Right atrium auricular region (tissue), 2 donors: Measurements from ENCODE around the gene LGALS1. TPM values are rescaled to one million over a fixed set of nuclear protein-coding genes. Genes with fewer than 3 reads are reported as not detected.

Experiments
- DNase-seq: peaks from one replicate; pipeline ENCODE4 v3.0.0-alpha.2; 2019; ENCODE audit warnings: low spot score
- H3K27ac ChIP-seq, 2 donors: fragments of 200-600 bp; sonication (generic); 1 replicate in 1 of 2; 2 replicates in 1 of 2; pipeline ENCODE4 v1.5.1; 2016 to 2019
- H3K27me3 ChIP-seq, 2 donors: fragments of 200-600 bp; sonication (generic); one replicate each; pipeline versions ENCODE4 v1.5.1 to v1.6.0; 2017 to 2019
- H3K36me3 ChIP-seq: fragments of 200-600 bp; sonication (generic); one replicate; pipeline ENCODE4 v1.5.1; 2016
- H3K4me1 ChIP-seq, 2 donors: fragments of 200-600 bp; sonication (generic); one replicate each; pipeline versions ENCODE4 v1.5.1 to v1.6.0; 2017 to 2019
- H3K4me3 ChIP-seq, 2 donors: fragments of 200-600 bp; sonication (generic); 1 replicate in 1 of 2; 2 replicates in 1 of 2; pipeline ENCODE4 v1.5.1; 2017 to 2019; ENCODE audit warnings: mild to moderate bottlenecking in 1 of 2, moderate library complexity in 1 of 2
- H3K9me3 ChIP-seq, 2 donors: fragments of 200-600 bp; sonication (generic); one replicate each; pipeline ENCODE4 v1.5.1; 2019
- total RNA-seq, 2 donors: library from RNA; depleted of rRNA; stranded (reverse); fragments of >200 nt; gene quantifications; one replicate each; pipeline ENCODE4 v1.1.0, GENCODE V29; 2016
- TF ChIP-seq, protein P1 (sequence below), 2 donors: fragments of 200-600 bp; sonication (generic); IDR thresholded peaks; one replicate each; pipeline ENCODE4 v1.5.1; 2019; ENCODE audit warnings: antibody characterized with exemption in 2 of 2

The LGALS1 gene
- total RNA-seq, 2 donors from 2014 or later: 584 to 1,958 TPM

DNA sequence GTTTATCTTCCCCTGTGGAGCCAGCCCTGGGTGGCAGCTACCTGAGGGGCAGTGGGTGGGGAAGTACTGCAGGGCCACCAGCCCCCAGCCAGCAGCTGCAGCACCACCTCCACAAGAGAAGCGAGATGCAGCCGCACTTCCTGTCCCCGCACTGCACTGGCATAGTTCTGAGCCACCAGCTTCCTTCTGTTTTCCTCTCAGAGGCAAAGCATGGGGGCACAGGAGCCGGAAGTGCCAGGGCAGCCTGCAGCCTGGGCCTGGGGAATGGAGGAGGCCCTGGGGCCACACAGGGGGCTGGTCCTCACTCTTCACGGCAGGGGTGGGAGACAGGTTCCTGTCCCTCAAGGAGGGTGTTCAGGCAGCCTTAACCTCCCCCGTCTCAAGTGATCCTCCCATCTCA lies 47.9 kb upstream of the LGALS1 start:
- Histone ChIP-seq H3K36me3 (peaks cover 14% of the 10 kb centered on the region), H3K4me3 (no peak overlapping the region), H3K9me3 (no peaks in the 10 kb centered on the region), H3K4me1 (peaks cover 0 to 31% of the 10 kb centered on the region in 2 donors), H3K27me3 (no peaks in the 10 kb centered on the region), H3K27ac (peak overlapping the region; percentile 9 to 57)
- DNase-seq: no peak
- TF ChIP-seq, protein P1, sequence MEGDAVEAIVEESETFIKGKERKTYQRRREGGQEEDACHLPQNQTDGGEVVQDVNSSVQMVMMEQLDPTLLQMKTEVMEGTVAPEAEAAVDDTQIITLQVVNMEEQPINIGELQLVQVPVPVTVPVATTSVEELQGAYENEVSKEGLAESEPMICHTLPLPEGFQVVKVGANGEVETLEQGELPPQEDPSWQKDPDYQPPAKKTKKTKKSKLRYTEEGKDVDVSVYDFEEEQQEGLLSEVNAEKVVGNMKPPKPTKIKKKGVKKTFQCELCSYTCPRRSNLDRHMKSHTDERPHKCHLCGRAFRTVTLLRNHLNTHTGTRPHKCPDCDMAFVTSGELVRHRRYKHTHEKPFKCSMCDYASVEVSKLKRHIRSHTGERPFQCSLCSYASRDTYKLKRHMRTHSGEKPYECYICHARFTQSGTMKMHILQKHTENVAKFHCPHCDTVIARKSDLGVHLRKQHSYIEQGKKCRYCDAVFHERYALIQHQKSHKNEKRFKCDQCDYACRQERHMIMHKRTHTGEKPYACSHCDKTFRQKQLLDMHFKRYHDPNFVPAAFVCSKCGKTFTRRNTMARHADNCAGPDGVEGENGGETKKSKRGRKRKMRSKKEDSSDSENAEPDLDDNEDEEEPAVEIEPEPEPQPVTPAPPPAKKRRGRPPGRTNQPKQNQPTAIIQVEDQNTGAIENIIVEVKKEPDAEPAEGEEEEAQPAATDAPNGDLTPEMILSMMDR (IDR thresholded peaks at IDR 0.05): no peak

DNA sequence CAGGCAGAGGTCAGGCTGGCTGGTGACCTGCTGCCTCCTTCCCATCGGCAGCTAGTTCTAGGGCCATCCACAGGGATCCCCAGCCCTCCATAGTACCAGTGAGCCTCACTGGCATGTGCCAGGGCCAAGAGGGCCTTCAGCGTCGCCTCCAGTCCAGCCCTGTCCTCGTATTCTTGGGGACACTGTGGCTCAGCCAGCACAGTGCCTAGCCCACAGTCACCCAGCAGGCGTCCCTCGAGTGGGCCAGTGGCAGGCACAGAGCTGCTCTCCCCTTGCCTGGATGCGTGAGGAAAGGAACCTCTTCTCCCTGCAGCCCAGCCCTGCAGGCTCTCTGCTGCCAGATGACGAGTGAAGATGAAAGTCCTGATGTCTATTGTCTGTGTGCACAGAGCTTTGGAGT lies 46.6 kb upstream of the LGALS1 start:
- Histone ChIP-seq H3K27me3 (no peaks in the 10 kb centered on the region), H3K4me3 (no peak overlapping the region), H3K4me1 (peaks cover 5 to 39% of the 10 kb centered on the region in 2 donors), H3K27ac (no peak overlapping the region), H3K9me3 (no peaks in the 10 kb centered on the region), H3K36me3 (peaks cover 6% of the 10 kb centered on the region)
- TF ChIP-seq, protein P1 (IDR thresholded peaks at IDR 0.05): no peak
- no peak for DNase-seq

DNA sequence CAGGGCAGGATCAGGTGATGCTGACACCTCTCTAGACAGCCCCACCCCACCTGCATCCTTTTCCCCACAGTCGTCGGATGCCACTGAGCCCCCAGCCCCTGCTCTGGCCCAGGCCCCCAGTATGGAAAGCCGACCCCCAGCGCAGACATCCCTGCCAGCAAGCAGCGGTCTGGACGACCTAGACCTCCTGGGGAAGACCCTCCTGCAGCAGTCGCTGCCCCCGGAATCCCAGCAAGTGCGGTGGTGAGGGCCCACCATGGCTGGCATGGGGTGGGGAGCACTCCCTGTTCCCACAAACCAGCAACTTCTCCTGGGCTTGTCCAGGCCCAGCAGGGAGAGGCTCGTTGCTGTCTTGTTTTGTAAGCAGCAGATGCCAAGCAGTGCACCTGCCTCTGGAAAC lies 45.5 kb upstream of the LGALS1 start:
- Histone ChIP-seq H3K9me3 (no peaks in the 10 kb centered on the region), H3K36me3 (peaks cover 6% of the 10 kb centered on the region), H3K27me3 (no peaks in the 10 kb centered on the region), H3K27ac (no peak overlapping the region), H3K4me1 (peaks cover 5 to 47% of the 10 kb centered on the region in 2 donors), H3K4me3 (no peak overlapping the region)
- DNase-seq: no peak
- TF ChIP-seq, protein P1 (IDR thresholded peaks at IDR 0.05): no peak

DNA sequence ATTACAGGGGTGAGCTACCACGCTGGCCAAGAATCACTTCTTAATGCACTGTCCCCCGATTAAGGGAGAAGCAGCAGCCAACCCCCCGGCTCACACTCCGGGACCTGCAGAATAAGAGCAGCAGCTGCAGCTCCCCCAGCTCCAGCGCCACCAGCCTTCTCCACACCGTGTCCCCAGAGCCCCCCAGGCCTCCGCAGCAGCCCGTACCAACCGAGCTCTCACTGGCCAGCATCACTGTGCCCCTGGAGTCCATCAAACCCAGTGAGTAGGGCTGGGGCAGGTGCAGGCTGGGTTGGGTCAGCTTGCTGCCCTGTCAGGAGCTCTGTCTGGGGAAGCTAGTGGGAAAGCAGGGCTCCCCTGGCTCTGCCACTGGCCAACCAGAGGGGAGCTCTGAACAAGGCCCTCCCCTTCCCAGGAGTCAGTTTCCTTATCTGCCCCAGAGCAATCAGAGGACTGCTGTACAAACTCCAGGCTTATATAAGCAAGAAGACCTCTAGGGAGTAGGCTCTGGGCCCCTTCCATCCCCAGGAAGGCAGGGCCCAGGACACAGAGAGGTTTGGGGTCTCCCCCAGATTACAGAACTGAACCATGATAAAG lies 44.5 kb upstream of the LGALS1 start:
- TF ChIP-seq, protein P1 (IDR thresholded peaks at IDR 0.05): no peak
- Histone ChIP-seq H3K4me3 (no peak overlapping the region), H3K36me3 (peaks cover 6% of the 10 kb centered on the region), H3K27me3 (no peaks in the 10 kb centered on the region), H3K9me3 (no peaks in the 10 kb centered on the region), H3K27ac (no peak overlapping the region), H3K4me1 (peaks cover 5 to 45% of the 10 kb centered on the region in 2 donors)
- no peak for DNase-seq

DNA sequence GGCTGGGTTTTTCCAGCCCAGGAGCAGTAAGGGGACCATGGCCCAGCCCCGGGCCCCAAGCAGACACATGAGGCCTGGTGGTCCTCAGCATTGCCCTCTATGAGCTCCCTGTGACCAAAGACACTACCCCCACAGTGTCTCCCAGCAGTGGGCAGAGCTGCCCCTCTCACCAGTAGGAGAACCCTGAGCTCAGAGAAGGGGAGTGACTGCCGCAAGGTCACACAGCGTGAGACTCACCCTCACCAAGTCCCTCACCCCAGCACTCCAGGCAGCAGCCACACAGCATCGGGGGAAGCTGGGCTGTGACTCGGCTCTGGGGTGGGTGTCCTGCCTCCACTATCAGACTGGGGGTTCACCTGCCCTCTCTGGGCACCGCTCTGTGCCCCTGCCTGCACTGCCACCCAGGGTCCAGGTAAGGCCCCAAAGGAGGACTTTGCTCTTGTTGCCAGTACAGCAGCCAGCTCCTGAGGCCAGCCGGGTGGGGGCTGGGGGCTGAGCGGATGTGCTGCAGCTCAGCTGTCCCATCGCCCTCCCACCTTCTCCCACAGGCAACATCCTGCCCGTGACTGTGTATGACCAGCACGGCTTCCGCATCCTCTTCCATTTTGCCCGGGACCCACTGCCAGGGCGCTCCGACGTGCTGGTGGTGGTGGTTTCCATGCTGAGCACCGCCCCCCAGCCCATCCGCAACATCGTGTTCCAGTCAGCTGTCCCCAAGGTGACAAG lies 43.8 kb upstream of the LGALS1 start:
- H3K27me3 ChIP-seq: no peaks in the 10 kb centered on the region
- H3K36me3 ChIP-seq: peaks cover 6% of the 10 kb centered on the region
- no peak overlapping the region for H3K4me3 ChIP-seq
- TF ChIP-seq, protein P1 (IDR thresholded peaks at IDR 0.05): no peak
- DNase-seq: no peak
- H3K27ac ChIP-seq: peak overlapping the region in 1 of 2 donors; percentile 84
- peaks cover 5 to 38% of the 10 kb centered on the region in 2 donors for H3K4me1 ChIP-seq
- H3K9me3 ChIP-seq: no peaks in the 10 kb centered on the region
